C4-2B (cell line): ENCODE results near the gene UNC13B.
A peak's percentile ranks its signal among the peaks of the same experiment; 100 is the strongest.

Experiments
- H3K27ac ChIP-seq: fragments of 450-650 bp; 2 replicates; pipeline ENCODE4 v1.5.1; 2017
- ZFX ChIP-seq: fragments of 450-650 bp; IDR thresholded peaks from 2 replicates; pipeline ENCODE4 v1.6.1; 2017
- TF ChIP-seq, protein P1 (sequence below): fragments of 450-650 bp; conservative IDR thresholded peaks from 2 replicates; pipeline ENCODE4 v1.5.1; 2017; ENCODE audit warnings: mild to moderate bottlenecking

UNC13B gene

DNA sequence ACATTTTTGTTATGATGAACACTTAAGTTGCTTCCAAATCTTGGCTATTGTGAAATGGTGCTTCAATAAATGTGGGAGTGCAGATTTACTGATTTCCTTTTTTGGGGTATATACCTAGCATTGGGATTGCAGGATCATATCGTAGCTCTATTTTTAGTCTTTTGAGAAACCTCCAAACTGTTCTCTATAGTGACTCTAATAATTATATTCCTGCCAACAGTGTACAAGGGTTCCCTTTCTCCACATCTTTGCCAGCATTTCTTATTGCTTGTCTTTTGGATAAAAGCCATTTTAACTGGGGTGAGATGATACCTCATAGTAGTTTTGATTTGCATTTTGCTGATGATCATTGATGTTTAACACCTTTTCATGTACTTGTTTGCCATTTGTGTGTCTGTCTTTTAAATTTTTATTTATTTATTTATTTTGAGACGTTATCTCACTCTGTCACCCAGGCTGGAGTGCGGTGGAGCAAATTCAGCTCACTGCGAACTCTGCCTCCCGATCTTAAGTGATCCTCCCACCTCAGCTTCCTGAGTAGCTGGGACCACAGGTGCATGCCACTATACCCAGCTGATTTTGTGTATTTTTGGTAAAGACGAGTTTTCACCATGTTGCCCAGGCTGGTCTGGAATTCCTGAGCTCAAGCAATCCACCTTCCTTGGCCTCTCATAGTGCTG is 59.0 kb downstream of the UNC13B start:
- TF ChIP-seq, protein P1, sequence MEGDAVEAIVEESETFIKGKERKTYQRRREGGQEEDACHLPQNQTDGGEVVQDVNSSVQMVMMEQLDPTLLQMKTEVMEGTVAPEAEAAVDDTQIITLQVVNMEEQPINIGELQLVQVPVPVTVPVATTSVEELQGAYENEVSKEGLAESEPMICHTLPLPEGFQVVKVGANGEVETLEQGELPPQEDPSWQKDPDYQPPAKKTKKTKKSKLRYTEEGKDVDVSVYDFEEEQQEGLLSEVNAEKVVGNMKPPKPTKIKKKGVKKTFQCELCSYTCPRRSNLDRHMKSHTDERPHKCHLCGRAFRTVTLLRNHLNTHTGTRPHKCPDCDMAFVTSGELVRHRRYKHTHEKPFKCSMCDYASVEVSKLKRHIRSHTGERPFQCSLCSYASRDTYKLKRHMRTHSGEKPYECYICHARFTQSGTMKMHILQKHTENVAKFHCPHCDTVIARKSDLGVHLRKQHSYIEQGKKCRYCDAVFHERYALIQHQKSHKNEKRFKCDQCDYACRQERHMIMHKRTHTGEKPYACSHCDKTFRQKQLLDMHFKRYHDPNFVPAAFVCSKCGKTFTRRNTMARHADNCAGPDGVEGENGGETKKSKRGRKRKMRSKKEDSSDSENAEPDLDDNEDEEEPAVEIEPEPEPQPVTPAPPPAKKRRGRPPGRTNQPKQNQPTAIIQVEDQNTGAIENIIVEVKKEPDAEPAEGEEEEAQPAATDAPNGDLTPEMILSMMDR: no peak
- TF ChIP-seq ZFX: no peak
- H3K27ac ChIP-seq: no peak overlapping the region

DNA sequence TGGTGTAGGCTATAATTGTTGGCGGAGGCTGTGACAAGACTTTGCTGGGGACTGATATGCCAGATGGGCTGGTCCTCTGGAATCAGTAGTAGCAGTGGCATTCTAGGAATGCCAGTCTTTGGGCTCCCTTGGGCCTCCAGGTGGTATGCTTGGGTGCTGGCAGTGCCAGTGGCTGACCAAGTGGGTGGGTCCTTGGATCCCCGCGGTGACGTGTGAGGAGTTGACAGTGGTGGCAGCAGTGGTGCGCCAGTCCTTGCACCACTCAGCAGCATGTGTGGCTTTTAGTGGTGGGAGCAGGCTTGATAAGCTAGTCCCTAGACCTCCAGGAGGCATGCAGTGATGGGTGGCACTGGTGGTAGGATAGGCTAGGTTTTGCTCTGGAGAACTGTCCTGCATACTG is 63.9 kb downstream of the UNC13B start:
- TF ChIP-seq ZFX: no peak
- TF ChIP-seq, protein P1: no peak
- H3K27ac ChIP-seq: no peak overlapping the region

DNA sequence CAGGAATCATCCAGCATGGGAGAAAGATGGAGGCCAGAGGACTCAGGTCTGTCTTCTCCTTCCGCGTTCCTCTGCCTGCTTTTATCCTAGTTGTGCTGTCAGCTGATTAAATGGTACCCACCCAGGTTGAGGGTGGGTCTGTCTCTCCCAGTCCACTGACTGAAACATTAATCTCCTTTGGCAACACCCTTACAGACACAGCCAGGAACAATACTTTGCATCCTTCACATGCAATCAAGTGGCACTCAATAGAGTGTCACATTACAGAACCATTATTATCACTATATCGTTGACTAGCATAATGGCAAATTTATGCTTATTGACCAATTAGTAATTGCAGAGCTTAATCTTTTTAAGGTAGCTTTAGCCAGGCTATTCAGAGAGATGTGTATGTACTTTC is 64.8 kb downstream of the UNC13B start:
- no peak for TF ChIP-seq ZFX
- TF ChIP-seq, protein P1: no peak

DNA sequence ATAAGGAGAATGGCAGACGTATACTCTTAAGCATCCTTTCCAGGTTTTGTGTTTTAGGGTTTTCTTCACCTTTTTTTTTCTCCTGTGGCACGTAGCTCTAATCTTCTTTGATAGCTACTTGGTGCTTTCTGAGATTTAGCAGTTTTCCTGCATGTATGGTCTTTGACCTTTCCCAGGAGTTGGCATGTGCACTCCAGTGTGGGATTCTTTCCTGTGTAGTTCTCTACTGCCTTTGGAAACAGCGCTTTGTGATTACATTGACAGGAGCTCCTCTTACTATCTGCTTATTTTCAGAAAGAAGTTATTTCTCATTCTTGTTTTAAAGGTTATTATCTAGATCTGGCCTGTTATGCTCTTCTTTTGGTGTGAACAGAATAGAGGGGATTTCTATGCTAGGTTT is 65.5 kb downstream of the UNC13B start:
- TF ChIP-seq, protein P1: no peak
- no peak for TF ChIP-seq ZFX
- no peak overlapping the region for H3K27ac ChIP-seq

More for the DNA sequence above, 64.8 kb downstream of the UNC13B start:
- no peak overlapping the region for H3K27ac ChIP-seq

DNA sequence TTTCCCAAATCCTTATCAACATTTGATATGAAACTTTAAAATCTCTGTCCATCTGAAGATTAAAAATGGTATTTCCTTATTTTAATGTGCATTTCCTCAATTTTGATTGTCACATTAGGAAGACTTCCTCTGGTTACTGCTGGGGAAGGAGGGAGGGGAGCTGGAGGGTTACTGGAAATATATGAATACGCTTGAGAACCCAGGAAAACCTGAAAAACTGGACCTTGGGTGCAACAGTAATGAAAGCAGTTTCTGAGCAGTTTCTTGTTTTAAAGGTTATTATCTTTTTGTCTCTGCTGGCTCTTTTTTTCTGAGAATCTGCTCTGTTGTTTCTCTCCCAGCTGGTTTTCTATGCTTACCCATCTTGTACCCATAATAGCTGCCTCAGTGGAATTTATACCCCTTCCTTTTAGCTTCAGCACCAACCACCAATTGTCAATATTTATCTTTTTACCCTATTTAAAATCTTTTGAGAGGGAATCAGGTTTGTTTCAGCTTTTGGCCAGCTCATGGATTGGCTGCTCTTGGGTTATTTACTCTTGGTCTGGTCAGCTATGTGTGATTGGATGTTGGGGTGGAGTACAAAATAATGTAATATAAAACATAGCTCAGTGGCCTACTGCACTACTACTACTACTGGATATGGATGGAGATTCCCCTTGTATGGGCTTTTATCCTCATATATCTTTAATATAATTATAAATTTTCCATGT is 67.4 kb downstream of the UNC13B start:
- TF ChIP-seq, protein P1: no peak
- no peak for TF ChIP-seq ZFX
- no peak overlapping the region for H3K27ac ChIP-seq

DNA sequence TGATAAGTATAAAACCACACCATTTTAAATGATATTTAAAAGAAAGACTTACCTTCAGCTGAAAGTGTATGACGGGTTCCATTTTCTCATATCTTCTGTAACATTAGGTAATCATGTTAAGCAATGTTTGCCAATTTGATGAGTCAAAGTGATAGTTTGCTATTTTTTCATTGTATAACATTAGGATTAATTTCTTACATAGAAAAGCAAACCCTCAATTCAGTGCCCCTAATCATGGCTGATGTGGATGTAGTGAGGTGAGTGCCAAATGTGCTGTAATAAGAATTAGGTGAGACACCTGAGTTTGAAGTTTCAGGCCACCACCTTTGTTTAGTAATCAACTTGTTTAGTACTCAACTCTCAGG is 68.0 kb downstream of the UNC13B start:
- peak overlapping the region; percentile 36 for H3K27ac ChIP-seq
- TF ChIP-seq, protein P1: no peak
- no peak for TF ChIP-seq ZFX

DNA sequence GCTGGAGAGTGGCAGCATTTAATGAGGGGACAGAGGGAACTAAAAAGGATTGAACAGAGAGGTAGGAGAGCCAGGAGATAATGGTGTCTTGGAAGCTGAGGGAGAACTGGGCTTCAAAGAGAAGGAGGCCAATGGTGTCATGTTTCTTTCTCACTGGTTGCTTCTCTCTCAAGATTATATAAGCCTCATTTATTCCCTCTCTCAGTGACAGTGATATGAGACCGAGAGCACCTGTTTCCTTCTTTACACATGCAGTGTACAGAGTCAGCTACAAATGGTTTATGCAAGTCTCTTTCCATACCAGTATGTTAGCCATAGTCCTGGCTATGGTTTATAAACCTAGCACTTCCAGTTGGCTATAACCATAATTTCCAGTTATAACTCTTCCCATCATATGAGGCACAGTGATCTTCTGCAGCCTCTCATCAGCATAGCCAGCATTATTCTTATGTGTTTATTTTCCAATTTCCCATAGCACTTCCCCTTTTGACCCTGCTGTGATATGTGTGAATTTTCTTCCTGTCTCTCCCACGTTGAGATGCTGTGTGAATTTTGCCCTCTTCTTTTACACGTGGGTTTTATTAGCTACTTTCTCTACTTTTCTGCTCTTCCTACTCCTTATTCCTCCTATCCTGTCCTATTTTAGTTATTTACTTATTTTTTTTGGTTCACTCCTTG is 71.2 kb downstream of the UNC13B start:
- TF ChIP-seq ZFX: no peak
- TF ChIP-seq, protein P1: no peak
- no peak overlapping the region for H3K27ac ChIP-seq
